ENCODE results near the gene ZBTB8A. TPM values are rescaled to one million over a fixed set of nuclear protein-coding genes. Genes with fewer than 3 reads are reported as not detected.

ZBTB8A gene
- total and polyA plus RNA-seq, 2 of the 8 experiments (the other 6 are each of a cell fraction or from before 2014, with no cell fraction given), result 2.9 to 10.4 TPM

- no peak for FAIRE-seq
These were observed 88.5 kb downstream of the ZBTB8A start for GRCh38 chr1:32627596-32628162.

More at GRCh38 chr1:32627596-32628162, 88.5 kb downstream of the ZBTB8A start:
- Histone ChIP-seq H2BK15ac (ENCODE audit: low read length) (no peak overlapping the region), H3K27ac (ENCODE audit: low read depth, low read length) (no peak overlapping the region), H3K9me3 (ENCODE audit: insufficient read depth in 2 of 2, low read depth in 1 of 2, low read length in 1 of 2) (no peaks in the 10 kb centered on the region), H4K91ac (replicated peaks; ENCODE audit: insufficient read length, low read length) (no peak overlapping the region), H4K8ac (ENCODE audit: extremely low read depth, insufficient read depth, low read length) (no peak overlapping the region), H2BK12ac (ENCODE audit: low read depth, low read length) (no peak overlapping the region), H2BK5ac (ENCODE audit: low read depth, low read length) (no peak overlapping the region), H2BK120ac (replicated peaks; ENCODE audit: low read depth, low read length) (no peak overlapping the region), H3K4ac (replicated peaks; ENCODE audit: insufficient read length, low read depth, low read length) (no peak overlapping the region), H2AFZ (ENCODE audit: low read length) (no peak overlapping the region), H3K4me2 (ENCODE audit: insufficient read depth in 1 of 2, low read depth in 2 of 2, low read length in 2 of 2) (no peak overlapping the region), H3K9ac (replicated peaks in 1 of 4; ENCODE audit: extremely low read depth in 1 of 4, low read depth in 3 of 4, low read length in 3 of 4) (no peak overlapping the region), H3K27me3 (replicated peaks in 1 of 4; ENCODE audit: control insufficient read depth in 3 of 4, extremely low read depth in 1 of 4, insufficient read depth in 3 of 4, low read length in 3 of 4) (no peaks in the 10 kb centered on the region), H2AK5ac (ENCODE audit: low read depth, low read length) (no peak overlapping the region), H3K4me1 (replicated peaks in 1 of 4; ENCODE audit: control insufficient read depth in 3 of 4, insufficient read depth in 4 of 4, low read length in 3 of 4) (peaks cover 0 to 3% (median 0%) of the 10 kb centered on the region in 4 experiments; a peak in 4 of 7 replicates), H3K79me1 (ENCODE audit: low read depth, low read length) (no peaks in the 10 kb centered on the region; the same call in 1 of the 2 replicates), H3K23me2 (ENCODE audit: low read depth, low read length) (peaks cover 1% of the 10 kb centered on the region; the same call in 1 of the 2 replicates), H4K5ac (ENCODE audit: insufficient read length, low read depth, low read length) (no peak overlapping the region), H3K56ac (replicated peaks; ENCODE audit: insufficient read length, low read depth, low read length) (no peak overlapping the region), H3K18ac (ENCODE audit: extremely low read depth, low read length) (no peak overlapping the region), H2BK20ac (ENCODE audit: low read length) (no peak overlapping the region), H3K14ac (ENCODE audit: insufficient read length) (no peak overlapping the region), H4K20me1 (replicated peaks in 1 of 2; ENCODE audit: control insufficient read depth in 1 of 2, insufficient read depth in 2 of 2, low read length in 2 of 2) (no peaks in the 10 kb centered on the region), H3K36me3 (ENCODE audit: control insufficient read depth in 2 of 4, insufficient read depth in 4 of 4, low read length in 3 of 4) (peaks cover 0 to 26% (median 6%) of the 10 kb centered on the region in 4 experiments; a peak in 5 of 8 replicates), H3K4me3 (ENCODE audit: extremely low read depth in 1 of 4, insufficient read depth in 2 of 4, low read depth in 3 of 4, low read length in 4 of 4) (no peak overlapping the region), H3K23ac (ENCODE audit: insufficient read length) (no peak overlapping the region), H3K79me2 (ENCODE audit: control insufficient read depth in 1 of 2, insufficient read depth in 2 of 2, low read length in 2 of 2) (no peaks in the 10 kb centered on the region)
- no peak for TF ChIP-seq CBX8 (IDR thresholded peaks at IDR 0.05; ENCODE audit: borderline replicate concordance, low read depth, low read length)
- no peak for TF ChIP-seq HDAC6 (IDR thresholded peaks at IDR 0.05; ENCODE audit: low read depth, low read length)
- CTCF ChIA-PET (ENCODE audit: partially characterized antibody), result interaction anchor here (1.4 kb wide), 1 partner anchor 9 kb away, joined by 3 read pairs; no protein-coding TSS in a partner anchor
- 92% methylated on average over 11 of the region's 11 CpGs; no CpG with 5 or more reads in 1 of the 2 experiments for WGBS, 2 experiments (ENCODE audit: extremely low coverage in 1 of 2, insufficient coverage in 1 of 2, insufficient read length in 1 of 2, insufficient replicate concordance in 2 of 2, low coverage in 1 of 2, low lambda C conversion rate in 2 of 2, missing lambda C conversion rate in 1 of 2)
- POLR2A ChIA-PET (ENCODE audit: partially characterized antibody), result interaction anchor here (0.6 to 1.1 kb wide), 2 partner anchors 10 to 14 kb away, joined by 3 read pairs; no protein-coding TSS in a partner anchor
- DNase-seq (ENCODE audit: low read depth in 1 of 2, low spot score in 2 of 2), result no peak
